GM19043 (cell line): Measurements from ENCODE around the gene SAXO1.
"Not testable (repeated sequence)": the region's sequence is repeated elsewhere in the genome, so short reads cannot be mapped to it uniquely, and the experiment has no call there.

Experiments
- ATAC-seq: cut with Tn5 transposase; IDR thresholded peaks from one replicate; pipeline ENCODE4 v1.9.1; 2021; ENCODE audit warnings: low read depth; ENCODE audit not compliant: unreplicated experiment

SAXO1 gene, protein sequence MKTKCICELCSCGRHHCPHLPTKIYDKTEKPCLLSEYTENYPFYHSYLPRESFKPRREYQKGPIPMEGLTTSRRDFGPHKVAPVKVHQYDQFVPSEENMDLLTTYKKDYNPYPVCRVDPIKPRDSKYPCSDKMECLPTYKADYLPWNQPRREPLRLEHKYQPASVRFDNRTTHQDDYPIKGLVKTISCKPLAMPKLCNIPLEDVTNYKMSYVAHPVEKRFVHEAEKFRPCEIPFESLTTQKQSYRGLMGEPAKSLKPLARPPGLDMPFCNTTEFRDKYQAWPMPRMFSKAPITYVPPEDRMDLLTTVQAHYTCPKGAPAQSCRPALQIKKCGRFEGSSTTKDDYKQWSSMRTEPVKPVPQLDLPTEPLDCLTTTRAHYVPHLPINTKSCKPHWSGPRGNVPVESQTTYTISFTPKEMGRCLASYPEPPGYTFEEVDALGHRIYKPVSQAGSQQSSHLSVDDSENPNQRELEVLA

GRCh38 chr9:19033015-19033414 lies at the start of gene SAXO1:
Gene SAXO1, minus strand, starts transcription at chr9:19033209. Its CDS starts 301 bp downstream, at chr9:19032908.
- no peak for ATAC-seq

DNA sequence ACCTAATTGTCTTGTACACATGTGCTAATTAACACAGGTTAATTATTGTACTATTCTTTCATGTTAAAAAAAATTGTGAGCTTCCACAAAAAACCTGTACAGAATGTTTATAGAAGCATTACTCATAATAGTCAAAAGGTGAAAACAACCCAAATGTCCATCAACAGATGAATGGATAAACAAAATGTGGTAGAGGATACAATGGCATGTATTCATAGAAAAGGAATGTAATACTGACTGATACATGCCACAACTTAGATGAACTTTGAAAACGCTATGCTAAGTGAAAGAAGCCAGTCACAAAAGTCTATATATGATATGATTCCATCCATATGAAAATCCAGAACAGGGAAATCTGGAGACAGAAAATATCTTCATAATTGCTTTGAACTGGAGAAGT lies 41.8 kb upstream of the SAXO1 start:
- no peak for ATAC-seq

DNA sequence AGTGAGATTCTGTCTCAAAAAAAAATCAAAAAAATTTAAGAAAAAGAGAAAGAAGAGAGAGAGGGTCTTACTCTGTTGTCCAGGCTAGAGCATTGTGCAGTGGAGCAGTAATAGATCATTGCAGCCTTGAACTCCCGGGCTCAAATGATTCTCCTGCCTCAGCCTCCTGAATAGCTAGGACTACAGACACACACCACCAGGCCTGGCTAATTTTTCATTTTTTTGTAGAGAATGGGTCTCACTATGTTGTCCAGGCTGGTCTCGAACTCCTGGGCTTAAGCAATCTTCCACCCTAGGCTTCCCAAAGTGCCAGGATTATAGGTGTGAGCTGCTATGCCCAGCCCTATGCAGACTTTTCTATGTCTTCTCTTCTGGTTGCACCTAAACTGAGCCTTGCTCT lies 41.2 kb upstream of the SAXO1 start:
- ATAC-seq, result no peak

GRCh38 chr9:19057033-19057432 lies 24.0 kb upstream of the SAXO1 start:
- no peak for ATAC-seq

- no peak for ATAC-seq
These were observed 17.9 kb upstream of the SAXO1 start for GRCh38 chr9:19050637-19051591.

DNA sequence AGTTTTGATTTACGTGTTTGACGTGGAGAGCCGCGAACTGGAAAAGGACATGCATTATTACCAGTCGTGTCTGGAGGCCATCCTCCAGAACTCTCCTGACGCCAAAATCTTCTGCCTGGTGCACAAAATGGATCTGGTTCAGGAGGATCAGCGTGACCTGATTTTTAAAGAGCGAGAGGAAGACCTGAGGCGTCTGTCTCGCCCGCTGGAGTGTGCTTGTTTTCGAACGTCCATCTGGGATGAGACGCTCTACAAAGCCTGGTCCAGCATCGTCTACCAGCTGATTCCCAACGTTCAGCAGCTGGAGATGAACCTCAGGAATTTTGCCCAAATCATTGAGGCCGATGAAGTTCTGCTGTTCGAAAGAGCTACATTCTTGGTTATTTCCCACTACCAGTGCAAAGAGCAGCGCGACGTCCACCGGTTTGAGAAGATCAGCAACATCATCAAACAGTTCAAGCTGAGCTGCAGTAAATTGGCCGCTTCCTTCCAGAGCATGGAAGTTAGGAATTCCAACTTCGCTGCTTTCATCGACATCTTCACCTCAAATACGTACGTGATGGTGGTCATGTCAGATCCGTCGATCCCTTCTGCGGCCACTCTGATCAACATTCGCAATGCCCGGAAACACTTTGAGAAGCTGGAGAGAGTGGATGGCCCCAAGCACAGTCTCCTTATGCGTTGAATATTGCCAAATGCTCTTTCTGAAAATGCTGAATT lies 17.1 kb upstream of the SAXO1 start:
- no peak for ATAC-seq

DNA sequence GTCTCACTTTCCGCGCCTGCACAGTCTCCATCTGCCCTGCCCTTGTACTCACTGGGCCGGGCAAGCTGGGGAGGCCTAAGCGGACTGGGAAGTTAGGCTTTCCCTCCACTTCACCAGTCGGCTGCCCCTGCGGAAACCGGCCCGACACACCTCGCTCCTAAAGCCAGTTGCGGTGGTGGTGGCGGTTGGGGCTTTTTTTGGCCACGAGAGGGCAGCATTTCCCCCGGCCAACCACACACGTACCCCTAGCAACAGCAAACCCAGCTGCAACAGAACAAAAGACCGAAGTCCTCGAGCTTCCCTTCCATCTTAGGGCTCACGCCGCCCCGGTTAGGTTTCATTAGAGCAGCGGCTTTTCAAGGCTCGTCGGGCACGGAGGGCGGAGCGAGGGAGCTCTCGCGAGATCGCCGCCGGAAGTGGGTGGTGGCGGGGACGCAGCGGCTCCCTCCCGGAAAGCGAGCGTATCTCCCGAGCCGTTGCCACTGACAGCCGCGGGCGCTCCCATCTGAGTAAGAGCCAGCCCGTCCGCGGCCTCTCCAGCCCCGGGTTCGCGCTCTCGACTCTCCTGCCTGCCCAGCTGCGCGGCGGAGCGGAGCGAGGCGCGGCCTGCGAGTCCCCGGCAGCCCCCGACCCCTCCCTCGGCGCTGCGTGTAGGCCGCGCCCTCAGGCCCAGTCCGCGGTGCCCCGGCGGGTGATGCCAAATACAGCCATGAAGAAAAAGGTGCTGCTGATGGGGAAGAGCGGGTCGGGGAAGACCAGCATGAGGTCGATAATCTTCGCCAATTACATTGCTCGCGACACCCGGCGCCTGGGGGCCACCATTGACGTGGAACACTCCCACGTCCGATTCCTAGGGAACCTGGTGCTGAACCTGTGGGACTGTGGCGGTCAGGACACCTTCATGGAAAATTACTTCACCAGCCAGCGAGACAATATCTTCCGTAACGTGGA lies 16.2 kb upstream of the SAXO1 start, which contains the start of gene RRAGA:
Gene RRAGA (plus strand): TSS at position 462 of the 951 bp plus-strand sequence. CDS start 233 bp downstream, at position 695.
- ATAC-seq, result peak; percentile 87

DNA sequence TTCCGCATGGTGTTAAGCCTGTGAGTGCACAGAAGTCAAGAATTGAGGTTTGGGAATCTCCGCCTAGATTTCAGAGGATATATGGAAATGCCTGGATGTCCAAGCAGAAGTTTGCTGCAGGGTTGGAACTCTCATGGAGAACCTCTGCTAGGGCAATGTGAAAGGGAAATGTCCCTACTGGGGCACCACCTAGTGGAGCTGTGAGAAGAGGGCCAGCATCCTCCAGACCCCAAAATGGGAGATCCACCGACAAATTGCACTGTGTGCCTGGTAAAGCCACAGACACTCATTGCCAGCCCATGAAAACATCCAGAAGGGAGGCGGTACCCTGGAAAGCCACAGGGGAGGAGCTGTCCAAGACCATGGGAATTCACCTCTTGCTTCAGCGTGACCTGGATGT lies 3.6 kb upstream of the SAXO1 start:
- ATAC-seq, result no peak

DNA sequence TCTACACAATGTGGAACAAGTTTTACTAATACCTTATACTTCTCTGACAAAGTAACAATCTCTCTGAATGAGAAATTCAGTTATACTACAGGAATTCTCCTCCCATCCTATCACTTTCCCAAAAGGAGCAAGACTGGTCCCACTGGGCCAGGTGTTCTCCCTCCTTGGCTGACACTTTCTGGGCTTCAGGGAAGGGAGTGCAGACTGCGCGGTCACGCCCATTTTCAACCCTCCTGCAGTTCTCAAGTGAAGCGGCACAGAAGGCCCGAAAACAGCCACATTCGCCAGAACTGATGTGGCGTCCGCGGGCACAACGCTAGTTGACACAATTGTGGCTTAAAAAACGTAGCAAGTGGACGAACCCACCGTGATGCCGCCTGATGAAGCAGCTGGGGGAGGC lies 603 bp downstream of the SAXO1 start:
- ATAC-seq, result no peak

- ATAC-seq, result no peak
These were observed 2.1 kb downstream of the SAXO1 start for GRCh38 chr9:19030899-19031298.

DNA sequence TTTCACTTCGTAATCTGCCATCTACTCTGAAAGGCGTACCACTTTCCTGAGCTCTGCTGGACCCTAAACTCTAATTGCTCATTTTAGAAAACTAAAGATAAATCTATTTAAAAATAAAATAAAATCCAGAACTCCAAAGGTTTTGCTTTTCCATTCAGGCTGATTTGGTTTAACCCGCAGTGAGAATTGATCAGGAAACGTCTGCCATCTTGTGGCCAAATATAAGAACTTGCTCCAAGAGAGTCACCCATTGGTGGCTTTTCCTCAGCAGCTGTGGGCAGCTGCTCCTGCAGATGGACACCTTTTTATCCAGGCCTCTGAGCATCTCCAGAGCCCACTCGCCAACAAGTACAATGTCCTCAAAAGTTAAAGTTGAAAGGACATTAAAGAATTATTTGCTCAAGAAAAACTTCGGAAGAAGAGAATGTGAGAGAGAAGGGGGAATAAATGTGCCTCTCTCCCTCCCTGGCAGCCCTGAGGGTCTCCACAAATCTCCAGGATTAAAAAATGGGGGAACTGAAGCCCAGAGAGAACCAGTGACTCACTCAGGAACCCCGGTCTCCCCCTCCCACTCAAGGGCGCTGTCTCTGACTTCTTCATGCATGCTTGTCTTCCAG lies 4.1 kb downstream of the SAXO1 start:
- peak; percentile 60 for ATAC-seq

- no peak for ATAC-seq
These were observed 5.2 kb downstream of the SAXO1 start for GRCh38 chr9:19027825-19028224.

GRCh38 chr9:19026375-19026774 lies 6.6 kb downstream of the SAXO1 start:
- ATAC-seq, result no peak

- ATAC-seq, result no peak
These were observed 9.9 kb downstream of the SAXO1 start for GRCh38 chr9:19023078-19023477.

- no peak for ATAC-seq
These were observed 10.8 kb downstream of the SAXO1 start for GRCh38 chr9:19022206-19022605.

GRCh38 chr9:19021649-19022048 lies 11.4 kb downstream of the SAXO1 start:
- not testable (repeated sequence) for ATAC-seq

- ATAC-seq, result no peak
These were observed 12.0 kb downstream of the SAXO1 start for GRCh38 chr9:19020886-19021455.

- ATAC-seq, result no peak
These were observed 14.8 kb downstream of the SAXO1 start for GRCh38 chr9:19018201-19018600.
